K562 (cell line): ENCODE measurements around the gene ADORA1. TPM values are rescaled to one million over a fixed set of nuclear protein-coding genes. Genes with fewer than 3 reads are reported as not detected.

Source experiments
- ATAC-seq: fragments of 200-7000 bp; cut with Tn5 transposase; 3 replicates; pipeline ENCODE4 v1.9.1; 2020; ENCODE audit warnings: moderate library complexity
- BruUV-seq: library from RNA; stranded (reverse); fragments of 400-500 nt; replicated peaks from 2 replicates; lab custom pipeline; 2021; lab: Mats Ljungman, UMichigan
- CTCF ChIA-PET: fragments of 300-600 bp; formaldehyde crosslinking; extraction: SDS; loops from one replicate; lab custom pipeline; 2021; ENCODE audit warnings: low intra/inter-chr PET ratio; lab: Yijun Ruan, JAX
- POLR2A ChIA-PET: fragments of 300-600, 350-650 bp; sonication (Branson Sonifier 250); formaldehyde crosslinking; extraction: SDS; loops from one replicate; lab custom pipeline; 2021; ENCODE audit warnings: antibody characterized with exemption, inconsistent platforms; lab: Yijun Ruan, JAX
- DNase-seq, 4 experiments: peaks; one replicate each; pipeline versions ENCODE4 v3.0.0 to v3.0.0-alpha.2; 2011 to 2018; ENCODE audit warnings: low spot score in 3 of 4, mixed read lengths in 3 of 4; ENCODE audit errors: extremely low read depth in 1 of 4
- FAIRE-seq: peaks from 2 replicates; lab custom pipeline; 2011; peaks lifted over from hg19 to GRCh38; lab: Jason Lieb, UNC
- H2AFZ ChIP-seq: 2 replicates; pipeline ENCODE4 v1.6.0; 2011; ENCODE audit warnings: low read depth, low read length, control low read depth, inconsistent platforms
- H3K27ac ChIP-seq: fragments of 200-600 bp; 3 replicates; pipeline ENCODE4 v1.8.0; 2011; ENCODE audit warnings: low read depth, mild to moderate bottlenecking, control low read depth, inconsistent platforms, low read length, moderate library complexity, mixed read lengths; ENCODE audit errors: extremely low read depth
- H3K27me3 ChIP-seq, 2 experiments: fragments of 300-600 bp in 1 of 2; 2 replicates in 1 of 2; 3 replicates in 1 of 2; pipeline versions ENCODE4 v1.6.0 to v1.8.0; 2011; ENCODE audit warnings: inconsistent platforms in 2 of 2, low read length in 2 of 2, mild to moderate bottlenecking in 1 of 2, mixed read lengths in 1 of 2, moderate library complexity in 1 of 2; ENCODE audit not compliant: control insufficient read depth in 2 of 2, insufficient read depth in 2 of 2
- H3K36me3 ChIP-seq: fragments of 300-600 bp; 3 replicates; pipeline ENCODE4 v1.8.0; 2011; ENCODE audit warnings: mild to moderate bottlenecking, low read length, inconsistent platforms; ENCODE audit not compliant: control insufficient read depth, insufficient read depth
- H3K4me1 ChIP-seq, 2 experiments: fragments of 200-600 bp in 1 of 2; replicated peaks in 1 of 2; 2 replicates in 1 of 2; 3 replicates in 1 of 2; pipeline versions ENCODE4 v1.5.1 to v1.8.0; 2011; ENCODE audit warnings: inconsistent platforms in 2 of 2, low read length in 2 of 2, mild to moderate bottlenecking in 1 of 2, mixed read lengths in 1 of 2, moderate library complexity in 1 of 2; ENCODE audit not compliant: control insufficient read depth in 2 of 2, insufficient read depth in 2 of 2
- H3K4me2 ChIP-seq: 2 replicates; pipeline ENCODE4 v1.6.1; 2011; ENCODE audit warnings: low read length, control low read depth, inconsistent platforms, mixed read lengths; ENCODE audit not compliant: insufficient read depth
- H3K4me3 ChIP-seq: fragments of 200-600 bp; sonication (generic), shearing (Covaris generic); 2 replicates; pipeline ENCODE4 v1.5.1; 2016; ENCODE audit warnings: control low read depth, inconsistent platforms
- H3K79me2 ChIP-seq: fragments of 200-600 bp; 3 replicates; pipeline ENCODE4 v1.8.0; 2011; ENCODE audit warnings: low read length, inconsistent platforms; ENCODE audit not compliant: control insufficient read depth, insufficient read depth
- H3K9ac ChIP-seq, 2 experiments: 2 replicates each; pipeline versions ENCODE4 v1.6.0 to v1.6.1; 2011; ENCODE audit warnings: low read depth in 2 of 2, low read length in 2 of 2, control low read depth in 1 of 2, inconsistent platforms in 1 of 2, mild to moderate bottlenecking in 1 of 2, mixed read lengths in 1 of 2; ENCODE audit not compliant: insufficient read depth in 1 of 2
- H3K9me1 ChIP-seq: one replicate; pipeline ENCODE4 v1.6.0; 2011; ENCODE audit warnings: inconsistent platforms, mild to moderate bottlenecking, low read length, moderate library complexity; ENCODE audit not compliant: control insufficient read depth, insufficient read depth
- H3K9me3 ChIP-seq: replicated peaks from 2 replicates; pipeline ENCODE4 v1.5.1; 2011; ENCODE audit warnings: low read depth, low read length, inconsistent platforms; ENCODE audit not compliant: control insufficient read depth, insufficient read depth
- H4K20me1 ChIP-seq: replicated peaks from 2 replicates; pipeline ENCODE4 v1.6.1; 2011; ENCODE audit warnings: low read length, inconsistent platforms, mixed read lengths; ENCODE audit not compliant: control insufficient read depth, insufficient read depth
- BHLHE40 ChIP-seq: IDR thresholded peaks from 2 replicates; pipeline ENCODE4 v1.6.1; 2011; ENCODE audit warnings: low read length, improper control_type of control experiment
- CBFB ChIP-seq: sonication (generic); formaldehyde crosslinking; IDR thresholded peaks from 2 replicates; pipeline ENCODE4 v1.4.0; 2020; ENCODE audit warnings: mild to moderate bottlenecking, missing genetic modification reagents
- ESRRA ChIP-seq: fragments of 450-650 bp; IDR thresholded peaks from 2 replicates; pipeline ENCODE4 v1.6.1; 2014; ENCODE audit warnings: low read depth, mild to moderate bottlenecking, moderate library complexity, borderline replicate concordance
- FOXJ2 ChIP-seq: fragments of 200-800 bp; sonication (Bioruptor generic); IDR thresholded peaks from 2 replicates; pipeline ENCODE4 v1.6.1; 2016; ENCODE audit warnings: missing genetic modification characterization, missing compliant biosample characterization
- HMGN3 ChIP-seq: IDR thresholded peaks from 2 replicates; pipeline ENCODE4 v1.6.1; 2011; ENCODE audit warnings: borderline replicate concordance, low read depth, mild to moderate bottlenecking, mixed read lengths, low read length; ENCODE audit not compliant: insufficient read length; ENCODE audit errors: extremely low read depth
- IRF1 ChIP-seq: sonication (generic); formaldehyde crosslinking; IDR thresholded peaks from 2 replicates; pipeline ENCODE4 v1.8.0; 2022; ENCODE audit warnings: missing genetic modification reagents, mild to moderate bottlenecking, borderline replicate concordance
- TCF7 ChIP-seq: sonication (generic); IDR thresholded peaks from 2 replicates; pipeline ENCODE4 v1.6.1; 2016; ENCODE audit warnings: antibody characterized with exemption, borderline replicate concordance
- ZC3H11A ChIP-seq: IDR thresholded peaks from 2 replicates; pipeline ENCODE4 v1.6.1; 2012; ENCODE audit warnings: low read depth, low read length, improper control_type of control experiment
- ZNF347 ChIP-seq: fragments of 450-650 bp; formaldehyde crosslinking; IDR thresholded peaks from 2 replicates; pipeline ENCODE4 v1.4.0; 2020; ENCODE audit warnings: low read depth, mild to moderate bottlenecking, moderate library complexity
- ZNF780A ChIP-seq: fragments of 250-450 bp; sonication (Bioruptor Pico); IDR thresholded peaks from 2 replicates; pipeline ENCODE4 v1.5.0; 2021; ENCODE audit warnings: mild to moderate bottlenecking
- WGBS: fragments of 100-300 bp; shearing (Covaris generic); methylation state at CpG from one replicate; pipeline ENCODE4 v1.1.6; 2016; ENCODE audit warnings: low coverage, mixed read lengths; ENCODE audit not compliant: insufficient coverage; ENCODE audit errors: missing lambda C conversion rate; 5-methylcytosine and 5-hydroxymethylcytosine counted together
- in situ Hi-C: fragments of 300-500 bp; cut with MboI; formaldehyde crosslinking; loops from 4 replicates; pipeline ENCODE4 v1.15.0; 2018; ENCODE audit warnings: inconsistent platforms, mixed read lengths
- intact Hi-C: fragments of 100-400 bp; cut with micrococcal nuclease; formaldehyde crosslinking; loops from 2 replicates; pipeline ENCODE4 v1.14.2; 2022
- polyA plus RNA-seq, 8 experiments: library from polyadenylated mRNA; depleted of rRNA in 4 of 8; stranded (reverse) in 5 of 8; unstranded in 3 of 8; fragments of >200 nt; fragmentation: Nextera tagmentation in 2 of 8; fragmentation: Illumina TruSeq in 1 of 8; extraction: Ambion mirVana in 2 of 8; extraction: Trizol in 1 of 8; gene quantifications; 2 replicates each; pipeline versions ENCODE4 v1.2.1 to v1.2.3, GENCODE V29; 2011 to 2014; ENCODE audit warnings: inconsistent platforms in 1 of 8, missing spikeins in 1 of 8
- total RNA-seq, 7 experiments: library from RNA; depleted of rRNA in 6 of 7; stranded (reverse); fragments of >200 nt in 6 of 7; fragmentation: Illumina TruSeq in 2 of 7; extraction: Trizol in 2 of 7; gene quantifications; 2 replicates each; pipeline versions ENCODE4 v1.2.1 to v1.2.3, GENCODE V29; 2011 to 2021; ENCODE audit warnings: low replicate concordance in 1 of 7
- TF ChIP-seq, protein P1 (sequence below): fragments of 450-650 bp; formaldehyde crosslinking; IDR thresholded peaks from 2 replicates; pipeline ENCODE4 v1.4.0; 2020; ENCODE audit warnings: mild to moderate bottlenecking, moderate library complexity

The ADORA1 gene
- total and polyA plus RNA-seq, 9 of the 15 experiments (the other 6 are each of a cell fraction or from before 2014, with no cell fraction given) = not detected

DNA sequence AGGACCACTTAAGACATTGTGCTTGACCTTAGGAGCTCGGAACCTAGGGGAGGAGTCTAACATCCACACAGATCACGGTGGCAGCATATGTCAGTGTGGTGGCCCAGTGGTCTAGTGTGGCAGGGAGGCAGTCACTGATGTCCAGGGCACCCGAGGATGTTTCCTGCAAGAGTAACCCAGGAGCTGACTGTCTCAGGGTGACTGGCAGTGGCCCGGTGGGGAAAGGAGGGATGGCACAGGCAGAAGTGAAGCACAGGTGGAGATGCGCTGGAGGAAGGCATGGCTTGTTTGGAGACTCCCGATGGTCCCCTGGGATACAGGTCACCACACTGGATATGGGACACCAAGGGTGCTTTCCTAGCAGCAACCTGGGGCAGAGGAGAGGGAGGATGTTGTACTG, 85.6 kb downstream of the ADORA1 start:
- 0% methylated on average over 4 of the region's 6 CpGs for WGBS
- in situ Hi-C loops = no loop called here

More for the DNA sequence above, 85.6 kb downstream of the ADORA1 start:
- H3K27ac ChIP-seq = no peak overlapping the region
- FAIRE-seq = no peak
- ChIA-PET CTCF (no interaction called here), POLR2A (no interaction called here)
- no peak overlapping the region for H3K4me3 ChIP-seq
- TF ChIP-seq ZC3H11A (no peak), TCF7 (no peak), FOXJ2 (no peak), IRF1 (CRISPR knock-in tag) (no peak), CBFB (CRISPR knock-in tag) (no peak), BHLHE40 (no peak), ZNF347 (CRISPR knock-in tag) (no peak), HMGN3 (no peak), ZNF780A (no peak), ESRRA (no peak)
- TF ChIP-seq, protein P1, sequence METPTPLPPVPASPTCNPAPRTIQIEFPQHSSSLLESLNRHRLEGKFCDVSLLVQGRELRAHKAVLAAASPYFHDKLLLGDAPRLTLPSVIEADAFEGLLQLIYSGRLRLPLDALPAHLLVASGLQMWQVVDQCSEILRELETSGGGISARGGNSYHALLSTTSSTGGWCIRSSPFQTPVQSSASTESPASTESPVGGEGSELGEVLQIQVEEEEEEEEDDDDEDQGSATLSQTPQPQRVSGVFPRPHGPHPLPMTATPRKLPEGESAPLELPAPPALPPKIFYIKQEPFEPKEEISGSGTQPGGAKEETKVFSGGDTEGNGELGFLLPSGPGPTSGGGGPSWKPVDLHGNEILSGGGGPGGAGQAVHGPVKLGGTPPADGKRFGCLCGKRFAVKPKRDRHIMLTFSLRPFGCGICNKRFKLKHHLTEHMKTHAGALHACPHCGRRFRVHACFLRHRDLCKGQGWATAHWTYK (CRISPR knock-in tag) = no peak
- BruUV-seq = no TSS peak
- H3K9me3 ChIP-seq = no peaks in the 10 kb centered on the region
- no peak overlapping the region for H3K4me2 ChIP-seq
- H3K4me1 ChIP-seq = no peaks in the 10 kb centered on the region
- no peaks in the 10 kb centered on the region for H3K9me1 ChIP-seq
- H4K20me1 ChIP-seq = peaks cover 14% of the 10 kb centered on the region
- intact Hi-C loops = no loop called here
- no peaks in the 10 kb centered on the region for H3K79me2 ChIP-seq
- peaks cover 16 to 49% of the 10 kb centered on the region in 2 experiments for H3K27me3 ChIP-seq
- H3K9ac ChIP-seq = no peak overlapping the region
- H2AFZ ChIP-seq = no peak overlapping the region
- H3K36me3 ChIP-seq = no peaks in the 10 kb centered on the region
- DNase-seq = no peak
- ATAC-seq = no peak
